Fibroblast of skin of back (primary cell): Measurements from ENCODE around the gene OXCT1.
A peak's percentile ranks its signal among the peaks of the same experiment; 100 is the strongest.

Source experiments
- DNase-seq: peaks from one replicate; pipeline ENCODE4 v3.0.0-alpha.2; 2013

The OXCT1 gene

GRCh38 chr5:41707853-41708603 lies 162.2 kb downstream of the OXCT1 start:
- DNase-seq: peak; percentile 63

- peak; percentile 5 for DNase-seq
These were observed 174.2 kb downstream of the OXCT1 start for GRCh38 chr5:41695920-41696582.

- DNase-seq: no peak
These were observed 183.5 kb downstream of the OXCT1 start for GRCh38 chr5:41686767-41687166.

- no peak for DNase-seq
These were observed 184.0 kb downstream of the OXCT1 start for GRCh38 chr5:41686191-41686590.

GRCh38 chr5:41683181-41683580 lies 187.0 kb downstream of the OXCT1 start:
- DNase-seq: no peak

- no peak for DNase-seq
These were observed 187.6 kb downstream of the OXCT1 start for GRCh38 chr5:41682641-41683040.

- DNase-seq: no peak
These were observed 188.4 kb downstream of the OXCT1 start for GRCh38 chr5:41681840-41682239.
